IPS-18c (cell line): ENCODE results near the gene IFT43.

Experiments used
- H3K4me3 ChIP-seq: 2 replicates; pipeline ENCODE4 v1.7.0; 2013; ENCODE audit warnings: low read depth, mild to moderate bottlenecking, low read length, moderate library complexity; ENCODE audit not compliant: insufficient read depth
- H3K9me3 ChIP-seq: one replicate; pipeline ENCODE4 v1.6.1; 2013; ENCODE audit warnings: mild to moderate bottlenecking, low read length, moderate library complexity; ENCODE audit not compliant: control insufficient read depth, insufficient read depth

Gene IFT43

DNA sequence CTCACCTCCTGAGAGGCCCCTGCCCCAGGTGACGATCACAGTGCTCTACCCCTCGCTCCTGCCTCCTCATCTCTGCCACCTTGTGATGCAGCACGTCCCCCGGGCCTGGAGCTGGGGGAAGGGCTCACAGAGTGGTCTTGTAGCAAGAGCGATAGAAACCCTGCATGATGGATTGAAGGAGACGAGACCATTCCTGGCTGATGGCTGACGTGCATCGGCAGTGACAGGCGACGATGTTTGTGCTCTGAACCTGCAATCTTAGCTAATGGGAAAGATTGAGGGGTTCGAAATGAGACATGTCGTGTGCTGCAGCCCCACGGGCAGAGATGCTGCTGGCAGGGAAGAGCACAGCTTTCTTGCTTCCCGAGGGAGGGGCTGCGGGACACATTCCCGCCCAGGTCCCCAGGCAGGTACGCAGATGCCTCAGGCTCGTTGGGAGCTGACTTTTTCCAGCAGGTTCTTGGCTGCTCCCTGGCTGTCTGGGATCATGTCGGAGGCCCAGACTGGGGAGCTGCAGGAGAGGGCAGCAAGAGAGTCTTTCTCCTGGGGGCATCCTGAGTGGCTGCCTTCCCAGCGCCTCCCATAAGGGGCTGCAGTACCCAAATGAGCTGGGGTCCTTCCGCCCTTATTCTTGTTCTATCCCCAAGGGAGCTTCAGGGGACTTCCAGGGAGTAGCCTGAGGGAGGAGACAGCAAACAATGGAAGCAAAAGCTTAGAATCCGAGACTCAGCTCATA is 127.5 kb downstream of the IFT43 start:
- peaks cover 2% of the 10 kb centered on the region for H3K9me3 ChIP-seq
- no peak overlapping the region for H3K4me3 ChIP-seq

DNA sequence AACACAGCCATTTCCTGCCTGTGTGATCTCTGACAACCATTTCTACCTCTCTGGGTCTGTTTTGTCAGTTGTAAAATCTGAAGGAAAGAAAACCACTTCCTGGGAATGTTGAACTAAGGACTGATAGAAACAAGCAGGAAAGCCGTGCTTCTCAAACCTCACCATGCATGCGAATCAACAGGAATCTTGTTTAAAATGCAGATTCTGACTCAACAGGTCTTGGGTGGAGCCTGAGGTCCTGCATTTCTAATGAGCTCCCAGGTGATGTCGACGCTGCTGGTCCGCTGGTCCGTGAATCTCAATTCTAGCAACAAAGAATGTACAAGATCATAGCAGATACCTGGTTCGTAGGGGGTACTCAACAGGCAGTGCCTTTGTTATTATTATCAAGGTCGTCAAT is 128.1 kb downstream of the IFT43 start:
- H3K9me3 ChIP-seq, result peaks cover 2% of the 10 kb centered on the region
- no peak overlapping the region for H3K4me3 ChIP-seq

- H3K9me3 ChIP-seq, result peaks cover 2% of the 10 kb centered on the region
- no peak overlapping the region for H3K4me3 ChIP-seq
Measured at GRCh38 chr14:76115010-76115422, 129.5 kb downstream of the IFT43 start.

- H3K4me3 ChIP-seq, result no peak overlapping the region
- H3K9me3 ChIP-seq, result no peaks in the 10 kb centered on the region
Measured at GRCh38 chr14:76117789-76118484, 132.4 kb downstream of the IFT43 start.

DNA sequence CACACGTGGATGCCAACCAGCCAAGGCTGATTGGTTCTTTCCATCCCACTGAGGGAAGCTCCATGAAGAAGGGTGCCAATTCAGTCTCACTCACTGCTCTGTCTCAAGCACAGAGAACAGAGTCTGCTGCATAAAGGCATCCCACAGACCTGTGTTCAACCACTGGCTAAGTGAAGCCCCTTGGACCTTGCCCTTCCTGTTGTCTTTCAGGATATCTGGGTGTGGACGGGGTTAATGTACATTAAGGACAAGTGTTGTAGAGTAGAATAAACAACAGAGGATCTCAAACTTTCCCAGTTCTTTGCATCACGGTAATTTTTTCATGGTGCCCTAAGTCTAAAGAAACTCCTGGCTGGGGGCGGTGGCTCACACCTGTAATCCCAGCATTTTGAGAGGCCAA is 133.0 kb downstream of the IFT43 start:
- Histone ChIP-seq H3K9me3 (no peaks in the 10 kb centered on the region), H3K4me3 (no peak overlapping the region)

- H3K9me3 ChIP-seq, result no peaks in the 10 kb centered on the region
- H3K4me3 ChIP-seq, result no peak overlapping the region
Measured at GRCh38 chr14:76121089-76121748, 135.7 kb downstream of the IFT43 start.

- H3K9me3 ChIP-seq, result no peaks in the 10 kb centered on the region
- no peak overlapping the region for H3K4me3 ChIP-seq
Measured at GRCh38 chr14:76123426-76124225, 138.1 kb downstream of the IFT43 start.

DNA sequence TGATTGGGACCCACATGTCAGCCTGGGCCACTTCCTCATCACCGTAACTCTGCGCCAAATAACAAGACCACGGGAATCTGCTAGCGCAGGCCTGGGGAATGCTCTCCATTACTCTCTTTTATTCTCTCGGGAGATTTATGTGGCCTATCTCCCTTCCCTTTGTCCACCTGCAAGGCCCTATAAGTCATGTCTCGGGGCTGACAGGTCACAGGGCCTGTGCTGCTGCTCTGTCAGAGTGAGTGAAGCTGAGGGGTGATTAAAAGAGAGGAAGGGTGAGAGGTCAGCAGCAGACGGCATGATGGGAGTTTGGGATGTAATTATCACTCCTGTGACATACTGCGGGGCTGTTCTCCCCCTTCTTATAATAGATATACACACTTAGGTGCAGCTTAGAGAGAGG is 139.9 kb downstream of the IFT43 start:
- no peak overlapping the region for H3K4me3 ChIP-seq
- H3K9me3 ChIP-seq, result no peaks in the 10 kb centered on the region

DNA sequence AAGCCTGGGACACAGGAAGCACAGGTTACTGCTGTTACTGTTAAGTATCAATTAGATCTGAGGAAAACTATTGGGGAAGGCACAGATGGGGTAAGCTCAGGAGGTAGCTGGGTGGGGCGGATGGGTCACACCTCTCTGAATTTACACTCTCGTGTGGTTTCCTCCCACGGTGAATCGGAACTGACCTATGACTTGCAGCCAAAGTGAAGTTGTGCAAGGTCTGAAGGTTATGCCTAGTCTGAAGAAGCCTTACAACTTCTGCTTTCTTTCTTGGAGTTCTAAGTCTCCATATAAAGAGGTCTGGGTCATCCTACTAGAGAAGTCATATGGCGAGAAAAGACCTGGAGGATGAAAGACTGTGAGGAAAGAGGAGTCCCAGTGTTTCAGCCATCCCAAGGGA is 140.5 kb downstream of the IFT43 start:
- H3K4me3 ChIP-seq, result no peak overlapping the region
- H3K9me3 ChIP-seq, result no peaks in the 10 kb centered on the region

DNA sequence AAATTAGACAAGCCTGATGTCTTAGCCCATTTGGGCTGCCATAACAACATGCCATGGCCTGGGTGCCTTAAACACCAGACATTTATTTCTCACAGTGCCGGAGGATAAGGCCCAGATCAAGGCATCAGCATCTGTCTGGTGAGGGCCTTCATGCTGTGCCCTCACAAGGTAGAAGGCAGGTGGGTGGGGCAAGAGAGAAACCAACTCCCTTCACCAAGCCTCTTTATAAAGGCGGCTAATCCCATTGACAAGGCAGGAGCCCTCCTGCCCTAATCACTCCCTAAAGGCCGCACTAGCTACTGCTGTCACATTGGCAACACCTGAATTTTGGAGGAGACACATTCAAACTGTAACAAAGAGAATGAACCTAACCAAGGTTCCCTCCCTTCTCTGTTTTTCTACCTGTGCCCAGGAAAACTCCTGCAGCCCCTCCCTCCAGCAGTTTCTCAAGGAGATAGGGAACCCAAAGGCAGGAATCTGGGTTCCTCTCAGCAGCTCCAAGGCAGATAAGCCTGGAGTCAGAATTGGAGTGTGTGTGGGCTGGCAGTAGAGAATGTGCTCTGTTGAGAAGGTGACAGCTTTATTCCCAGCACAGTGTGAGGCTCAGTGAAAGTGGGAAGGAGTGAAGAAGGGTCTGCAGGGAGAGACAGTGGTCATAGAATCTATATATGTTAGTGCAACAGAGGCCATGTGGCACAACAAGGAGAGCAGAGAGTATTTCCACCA is 144.5 kb downstream of the IFT43 start:
- no peak overlapping the region for H3K4me3 ChIP-seq
- H3K9me3 ChIP-seq, result no peaks in the 10 kb centered on the region

DNA sequence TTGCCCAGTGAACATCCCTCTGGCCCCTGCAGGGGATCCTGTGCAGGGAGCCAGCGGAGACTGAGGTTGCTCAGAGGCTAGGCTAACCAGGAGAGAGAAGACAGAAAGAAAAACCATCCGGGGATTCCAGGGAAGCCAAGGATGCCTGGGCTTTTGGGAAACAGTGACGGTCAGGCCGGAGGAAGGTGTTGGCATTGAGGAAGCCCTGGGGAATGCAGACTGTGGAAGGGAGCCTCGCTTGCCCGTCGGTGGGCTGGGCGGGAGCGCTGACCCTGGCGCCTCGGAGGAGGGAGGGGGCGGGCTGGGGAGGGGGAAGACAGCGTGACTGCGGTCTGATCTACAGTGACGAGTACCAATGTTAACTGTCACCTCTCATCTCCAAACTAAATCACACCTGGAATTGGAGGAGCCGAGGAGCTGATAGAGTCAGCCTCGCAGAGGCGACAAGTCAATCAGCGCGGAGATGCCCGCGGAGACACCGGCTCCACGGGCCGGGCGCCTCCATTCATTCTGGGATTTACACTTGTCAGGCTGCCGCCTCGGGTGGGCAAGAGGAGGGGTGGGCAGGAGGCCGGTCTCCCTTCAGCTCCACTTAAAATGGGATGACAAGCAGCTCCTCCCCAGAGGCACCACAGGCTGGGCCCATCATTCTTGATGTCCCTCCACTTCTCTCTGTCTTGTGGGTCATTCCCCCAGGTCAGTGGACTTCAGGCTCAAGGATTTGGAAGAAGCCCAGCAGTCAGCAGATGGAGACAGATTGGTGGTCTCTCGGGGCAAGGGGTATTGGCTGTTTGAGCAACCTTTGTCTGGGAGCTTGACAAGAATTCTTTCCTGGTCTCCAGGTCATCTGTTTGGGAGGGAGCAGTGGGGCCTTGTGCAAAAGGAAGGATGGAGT is 145.8 kb downstream of the IFT43 start:
- Histone ChIP-seq H3K9me3 (no peaks in the 10 kb centered on the region), H3K4me3 (no peak overlapping the region)

DNA sequence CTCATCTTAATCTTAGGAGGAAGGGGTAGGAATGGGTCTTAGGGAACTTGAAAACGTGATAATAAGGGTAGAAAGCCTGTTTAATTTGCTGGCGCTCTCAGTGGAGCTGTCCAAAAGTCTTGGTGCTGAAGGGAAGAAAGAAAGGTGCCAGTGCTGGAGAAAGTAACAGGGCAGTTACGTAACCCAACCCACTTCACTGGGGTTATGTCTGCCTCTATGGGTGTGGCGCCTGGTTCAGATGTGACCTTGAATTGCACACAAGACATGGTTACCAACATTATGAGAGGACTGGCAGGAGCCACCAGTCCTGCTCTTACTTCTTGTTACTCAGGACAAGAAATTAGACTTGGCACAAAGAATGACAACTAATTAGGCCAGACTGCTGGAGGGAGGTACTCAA is 147.5 kb downstream of the IFT43 start:
- no peak overlapping the region for H3K4me3 ChIP-seq

More for the DNA sequence above, 147.5 kb downstream of the IFT43 start:
- H3K9me3 ChIP-seq, result no peaks in the 10 kb centered on the region
